Endothelial cell of umbilical vein (primary cell): ENCODE measurements around the gene SSR2. TPM values are rescaled to one million over a fixed set of nuclear protein-coding genes. Genes with fewer than 3 reads are reported as not detected.

Experiments used
- BruUV-seq: library from RNA; stranded (reverse); fragments of 400-500 nt; replicated peaks from 2 replicates; lab custom pipeline; 2021; lab: Mats Ljungman, UMichigan
- CTCF ChIA-PET: fragments of 300-600, 350-600 bp; sonication (Branson Sonifier 250); formaldehyde crosslinking; loops from one replicate; lab custom pipeline; 2021; ENCODE audit warnings: antibody characterized with exemption, inconsistent platforms; lab: Charles Lee
- POLR2A ChIA-PET: fragments of 300-600, 350-600 bp; sonication (Branson Sonifier 250); formaldehyde crosslinking; loops from one replicate; lab custom pipeline; 2021; ENCODE audit warnings: antibody characterized with exemption, inconsistent platforms; lab: Charles Lee
- DNase-seq: peaks from one replicate; pipeline ENCODE4 v3.0.0-alpha.2; 2011; ENCODE audit warnings: low read depth, low spot score
- FAIRE-seq: peaks from 2 replicates; lab custom pipeline; 2011; peaks lifted over from hg19 to GRCh38; lab: Jason Lieb, UNC
- H2AFZ ChIP-seq: 2 replicates; pipeline ENCODE4 v1.6.0; 2012; ENCODE audit warnings: low read depth, low read length, control low read depth, inconsistent platforms
- H3K27ac ChIP-seq: 2 replicates; pipeline ENCODE4 v1.5.1; 2011; ENCODE audit warnings: low read depth, mild to moderate bottlenecking, control low read depth, low read length, moderate library complexity; ENCODE audit not compliant: insufficient read depth
- H3K27me3 ChIP-seq, 2 experiments: 2 replicates each; pipeline versions ENCODE4 v1.6.0 to v1.6.1; 2011; ENCODE audit warnings: low read length in 2 of 2, mixed read lengths in 1 of 2; ENCODE audit not compliant: control insufficient read depth in 2 of 2, insufficient read depth in 2 of 2
- H3K36me3 ChIP-seq, 2 experiments: 2 replicates in 1 of 2; 3 replicates in 1 of 2; pipeline ENCODE4 v1.5.1; 2011; ENCODE audit warnings: low read length in 2 of 2, mild to moderate bottlenecking in 1 of 2, moderate library complexity in 1 of 2; ENCODE audit not compliant: control insufficient read depth in 2 of 2, insufficient read depth in 2 of 2; ENCODE audit errors: extremely low read depth in 1 of 2
- H3K4me1 ChIP-seq: 3 replicates; pipeline ENCODE4 v1.5.1; 2011; ENCODE audit warnings: mild to moderate bottlenecking, low read length; ENCODE audit not compliant: control insufficient read depth, insufficient read depth; ENCODE audit errors: extremely low read depth
- H3K4me2 ChIP-seq: 2 replicates; pipeline ENCODE4 v1.6.1; 2011; ENCODE audit warnings: low read length, control low read depth, mixed read lengths; ENCODE audit not compliant: insufficient read depth
- H3K4me3 ChIP-seq, 3 experiments: fragments of 200-600 bp in 1 of 3; sonication (generic), shearing (Covaris generic) in 1 of 3; replicated peaks in 1 of 3; 2 replicates each; pipeline ENCODE4 v1.5.1; 2011 to 2016; ENCODE audit warnings: control low read depth in 3 of 3, low read length in 3 of 3, mild to moderate bottlenecking in 2 of 3, inconsistent platforms in 1 of 3, low read depth in 1 of 3, moderate library complexity in 1 of 3; ENCODE audit not compliant: insufficient read depth in 1 of 3
- H3K79me2 ChIP-seq: 2 replicates; pipeline ENCODE4 v1.6.0; 2012; ENCODE audit warnings: low read length, inconsistent platforms; ENCODE audit not compliant: control insufficient read depth, insufficient read depth
- H3K9ac ChIP-seq: replicated peaks from 2 replicates; pipeline ENCODE3; 2011; ENCODE audit warnings: low read length, control low read depth; ENCODE audit not compliant: insufficient read depth; ENCODE audit errors: extremely low read depth
- H3K9me1 ChIP-seq: replicated peaks from 3 replicates; pipeline ENCODE4 v1.6.0; 2011; ENCODE audit warnings: mild to moderate bottlenecking, low read length; ENCODE audit not compliant: control insufficient read depth, insufficient read depth; ENCODE audit errors: extremely low read depth
- H3K9me3 ChIP-seq: replicated peaks from 2 replicates; pipeline ENCODE4 v1.5.1; 2012; ENCODE audit warnings: low read length, inconsistent platforms; ENCODE audit not compliant: control insufficient read depth, insufficient read depth
- H4K20me1 ChIP-seq: replicated peaks from 2 replicates; pipeline ENCODE3; 2011; ENCODE audit warnings: mild to moderate bottlenecking, low read length; ENCODE audit not compliant: control insufficient read depth, insufficient read depth; ENCODE audit errors: extremely low read depth
- EZH2 ChIP-seq: IDR thresholded peaks from 2 replicates; pipeline ENCODE4 v1.6.1; 2012; ENCODE audit warnings: borderline replicate concordance, low read depth, mild to moderate bottlenecking, moderate library complexity, low read length, inconsistent platforms; ENCODE audit not compliant: severe bottlenecking
- FOS ChIP-seq: IDR thresholded peaks from 2 replicates; pipeline ENCODE4 v1.6.1; 2011; ENCODE audit warnings: mild to moderate bottlenecking, low read length, moderate library complexity, borderline replicate concordance; ENCODE audit not compliant: insufficient read depth
- GATA2 ChIP-seq: IDR thresholded peaks from 2 replicates; pipeline ENCODE4 v1.7.0; 2011; ENCODE audit warnings: low read depth, mild to moderate bottlenecking, moderate library complexity, mixed read lengths, low read length; ENCODE audit not compliant: insufficient read length, insufficient read depth
- JUN ChIP-seq: IDR thresholded peaks from 2 replicates; pipeline ENCODE4 v1.6.1; 2011; ENCODE audit warnings: borderline replicate concordance, low read depth; ENCODE audit not compliant: insufficient read length, insufficient read depth
- MYC ChIP-seq: IDR thresholded peaks from one replicate; pipeline ENCODE4 v1.6.1; 2011; ENCODE audit warnings: mild to moderate bottlenecking, low read depth, low read length
- POLR2A ChIP-seq: IDR thresholded peaks from 2 replicates; pipeline ENCODE4 v1.6.1; 2012; ENCODE audit warnings: low read depth, mild to moderate bottlenecking, control low read depth, low read length
- POLR2AphosphoS5 ChIP-seq: IDR thresholded peaks from 2 replicates; pipeline ENCODE4 v1.6.1; 2012; ENCODE audit warnings: low read depth, mild to moderate bottlenecking, control low read depth, low read length, moderate library complexity; ENCODE audit not compliant: insufficient read depth
- dilution Hi-C: fragments of 300-500 bp; cut with MboI; formaldehyde crosslinking; loops from one replicate; pipeline ENCODE4 v1.15.0; 2019; ENCODE audit warnings: low sequenced_read_pairs; ENCODE audit not compliant: extremely low pct_ligation_motif_present
- intact Hi-C: fragments of 100-400 bp; cut with micrococcal nuclease; formaldehyde crosslinking; loops from one replicate; pipeline ENCODE4 v1.10.0; 2022
- polyA plus RNA-seq, 4 experiments: library from polyadenylated mRNA; depleted of rRNA in 3 of 4; stranded (reverse) in 3 of 4; unstranded in 1 of 4; fragments of >200 nt; gene quantifications; 2 replicates each; pipeline versions ENCODE4 v1.2.1 to v1.2.3, GENCODE V29; 2011 to 2012; ENCODE audit warnings: missing spikeins in 1 of 4
- total RNA-seq: library from RNA; stranded (reverse); gene quantifications from 2 replicates; pipeline ENCODE4 v1.2.3, GENCODE V29; 2021
- TF ChIP-seq, protein P1 (sequence below): IDR thresholded peaks from 2 replicates; pipeline ENCODE4 v1.6.1; 2011; ENCODE audit not compliant: insufficient read depth, insufficient read length
- TF ChIP-seq, protein P2 (sequence below), 2 donors: IDR thresholded peaks; 1 replicate in 1 of 2; 2 replicates in 1 of 2; pipeline ENCODE4 v1.5.1; 2011; ENCODE audit warnings: low read length in 2 of 2, mild to moderate bottlenecking in 2 of 2, moderate library complexity in 2 of 2, control low read depth in 1 of 2, inconsistent platforms in 1 of 2, low read depth in 1 of 2; ENCODE audit not compliant: insufficient read depth in 1 of 2; ENCODE audit errors: extremely low read depth in 1 of 2

The SSR2 gene
- total and polyA plus RNA-seq, 2 donors (not counting 3 experiments of a cell fraction or from before 2014, with no cell fraction given) = 362 to 1,787 TPM

DNA sequence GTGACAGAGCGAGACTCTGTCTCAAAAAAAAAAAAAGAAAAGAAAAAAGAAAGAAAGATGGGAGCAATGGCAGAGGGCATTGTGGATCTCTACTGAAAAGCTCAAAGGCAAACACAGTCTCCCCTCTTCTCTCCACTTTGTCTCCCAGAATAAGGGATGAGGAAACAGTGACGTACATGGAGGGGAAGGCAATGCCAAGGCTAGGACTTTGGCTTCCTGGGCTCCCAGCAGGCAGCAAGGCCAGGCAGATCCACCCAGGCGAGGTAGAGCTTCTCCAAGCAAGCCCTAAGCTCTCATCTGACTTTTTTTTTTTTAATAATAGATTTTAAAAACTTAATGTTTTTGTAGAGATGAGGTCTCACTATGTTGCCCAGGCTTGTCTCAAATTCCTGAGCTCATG lies 47.0 kb downstream of the SSR2 start:
- no peak overlapping the region for H2AFZ ChIP-seq
- no peaks in the 10 kb centered on the region for H3K9me1 ChIP-seq
- H3K9ac ChIP-seq = no peak overlapping the region
- H3K27me3 ChIP-seq = no peaks in the 10 kb centered on the region
- ChIA-PET CTCF (interaction anchor here (0.8 to 12.1 kb wide), 5 partner anchors 10 to 36 kb away, joined by 3 to 138 read pairs (median 5); no protein-coding TSS in a partner anchor), POLR2A (no interaction called here)
- no peak overlapping the region for H3K4me3 ChIP-seq
- H3K36me3 ChIP-seq = peaks cover 0 to 5% of the 10 kb centered on the region in 2 experiments
- no TSS peak for BruUV-seq
- H3K27ac ChIP-seq = no peak overlapping the region
- TF ChIP-seq, protein P1, sequence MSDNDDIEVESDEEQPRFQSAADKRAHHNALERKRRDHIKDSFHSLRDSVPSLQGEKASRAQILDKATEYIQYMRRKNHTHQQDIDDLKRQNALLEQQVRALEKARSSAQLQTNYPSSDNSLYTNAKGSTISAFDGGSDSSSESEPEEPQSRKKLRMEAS = no peak
- TF ChIP-seq EZH2 = no peak
- no peak for TF ChIP-seq POLR2AphosphoS5
- TF ChIP-seq JUN = no peak
- no peak for TF ChIP-seq GATA2
- TF ChIP-seq POLR2A = no peak
- TF ChIP-seq, protein P2, sequence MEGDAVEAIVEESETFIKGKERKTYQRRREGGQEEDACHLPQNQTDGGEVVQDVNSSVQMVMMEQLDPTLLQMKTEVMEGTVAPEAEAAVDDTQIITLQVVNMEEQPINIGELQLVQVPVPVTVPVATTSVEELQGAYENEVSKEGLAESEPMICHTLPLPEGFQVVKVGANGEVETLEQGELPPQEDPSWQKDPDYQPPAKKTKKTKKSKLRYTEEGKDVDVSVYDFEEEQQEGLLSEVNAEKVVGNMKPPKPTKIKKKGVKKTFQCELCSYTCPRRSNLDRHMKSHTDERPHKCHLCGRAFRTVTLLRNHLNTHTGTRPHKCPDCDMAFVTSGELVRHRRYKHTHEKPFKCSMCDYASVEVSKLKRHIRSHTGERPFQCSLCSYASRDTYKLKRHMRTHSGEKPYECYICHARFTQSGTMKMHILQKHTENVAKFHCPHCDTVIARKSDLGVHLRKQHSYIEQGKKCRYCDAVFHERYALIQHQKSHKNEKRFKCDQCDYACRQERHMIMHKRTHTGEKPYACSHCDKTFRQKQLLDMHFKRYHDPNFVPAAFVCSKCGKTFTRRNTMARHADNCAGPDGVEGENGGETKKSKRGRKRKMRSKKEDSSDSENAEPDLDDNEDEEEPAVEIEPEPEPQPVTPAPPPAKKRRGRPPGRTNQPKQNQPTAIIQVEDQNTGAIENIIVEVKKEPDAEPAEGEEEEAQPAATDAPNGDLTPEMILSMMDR (IDR thresholded peaks at IDR 0.05; ENCODE audit: extremely low read depth in 1 of 2, insufficient read depth in 1 of 2, low read depth in 1 of 2, low read length in 2 of 2) = no peak
- TF ChIP-seq FOS = no peak
- TF ChIP-seq MYC = no peak
- dilution Hi-C loops = no loop called here
- intact Hi-C loops = no loop called here
- FAIRE-seq (no peak), DNase-seq (no peak)
- H3K4me1 ChIP-seq = peaks cover 73% of the 10 kb centered on the region
- H3K79me2 ChIP-seq = peaks cover 85% of the 10 kb centered on the region
- no peaks in the 10 kb centered on the region for H3K9me3 ChIP-seq
- no peak overlapping the region for H3K4me2 ChIP-seq
- no peaks in the 10 kb centered on the region for H4K20me1 ChIP-seq
